Suppressor macrophage treated with lipopolysaccharide for 1 hour (primary cell): ENCODE measurements around the gene SDHB.

Experiments used
- DNase-seq, 3 donors: peaks; one replicate each; pipeline ENCODE4 v3.0.0-alpha.2; 2020 to 2022

Gene SDHB

GRCh38 chr1:17053685-17054410 lies at the start of gene SDHB:
Gene SDHB, minus strand, starts transcription at chr1:17054032. Its CDS starts 13 bp downstream, at chr1:17054019.
- DNase-seq, result peak; percentile 99 to 100 (median 100)

DNA sequence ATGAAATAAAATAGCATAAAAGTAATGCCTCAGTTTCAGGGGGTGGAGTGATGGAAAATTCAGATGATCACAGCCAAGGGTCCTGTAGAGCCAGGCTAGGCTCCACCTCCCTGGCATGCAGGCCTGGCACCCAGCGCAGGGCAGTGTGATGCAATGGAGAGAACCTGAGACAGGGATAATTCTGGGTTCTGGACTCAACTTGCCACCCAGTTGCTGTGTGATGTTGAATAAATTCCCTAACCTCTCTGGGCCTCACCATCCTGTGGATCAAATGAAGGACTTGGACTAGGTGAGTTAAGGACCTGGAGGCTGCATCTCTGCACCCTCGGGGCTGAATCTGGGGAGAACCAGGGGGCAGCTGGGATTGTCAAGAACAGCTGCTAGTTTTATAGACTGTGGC lies 48.4 kb upstream of the SDHB start:
- no peak for DNase-seq

DNA sequence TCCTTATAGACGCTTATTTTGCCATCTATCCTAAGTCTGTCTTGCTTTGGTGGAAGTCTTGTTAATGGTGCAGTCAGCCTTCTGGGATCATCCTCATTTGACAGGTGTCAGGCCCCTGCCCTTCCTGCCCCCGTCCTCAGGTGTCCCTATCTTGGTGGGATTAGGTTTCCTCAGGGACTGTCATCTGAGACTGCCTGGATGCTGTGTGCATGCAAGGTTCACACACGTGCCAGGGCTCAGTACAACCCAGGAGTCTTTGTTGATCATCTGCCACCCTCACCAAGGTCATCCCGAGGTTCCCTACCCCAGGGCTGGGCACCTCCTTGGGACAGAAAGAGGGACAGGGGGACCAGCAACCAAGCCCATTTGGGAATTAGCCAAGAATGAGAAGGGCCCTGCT lies 47.4 kb upstream of the SDHB start:
- no peak for DNase-seq

- no peak for DNase-seq
These were observed 45.9 kb upstream of the SDHB start for GRCh38 chr1:17099616-17100340.

GRCh38 chr1:17098446-17099317 lies 44.9 kb upstream of the SDHB start:
- DNase-seq, result peak; percentile 59 to 66 (median 65)

GRCh38 chr1:17097787-17098186 lies 44.0 kb upstream of the SDHB start:
- DNase-seq, result no peak

DNA sequence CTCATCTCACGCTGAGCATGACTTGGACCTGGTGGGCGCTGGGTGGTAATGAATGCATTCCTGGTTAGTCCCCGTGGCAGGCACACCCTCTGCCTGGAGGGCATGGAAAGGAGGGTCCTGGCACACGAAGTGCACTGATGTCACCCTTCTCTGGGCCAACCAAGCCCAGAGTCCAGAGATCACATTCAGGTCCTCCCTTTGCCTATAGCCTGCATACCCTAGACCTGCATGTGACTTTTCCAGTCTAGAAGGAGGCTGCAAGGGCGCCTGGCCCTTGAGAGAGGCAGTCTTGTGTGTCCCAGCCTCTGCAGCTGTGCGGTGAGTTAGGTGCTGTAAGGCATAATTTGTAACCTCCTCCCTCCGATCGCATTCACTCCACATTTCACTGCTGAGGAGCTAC lies 43.3 kb upstream of the SDHB start:
- DNase-seq, result no peak

DNA sequence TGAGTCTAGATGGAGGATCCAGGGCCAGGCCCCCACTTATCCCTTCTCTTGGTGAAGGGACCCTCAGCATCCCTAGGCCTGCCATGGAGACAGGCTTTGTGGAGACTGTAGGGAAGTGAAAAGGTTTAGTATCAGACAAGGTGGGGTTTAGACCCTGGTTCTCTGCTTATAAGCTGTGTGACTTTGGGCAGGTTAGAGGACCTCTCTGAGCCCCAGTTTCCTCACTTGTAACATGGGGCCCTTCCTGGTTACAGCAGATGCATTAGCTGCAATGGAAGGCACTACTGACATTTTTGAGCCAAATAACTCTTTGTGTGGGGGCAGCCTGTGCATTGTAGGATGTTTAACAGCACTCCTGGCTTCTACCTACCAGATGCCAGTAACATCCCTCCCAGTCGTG lies 42.8 kb upstream of the SDHB start:
- DNase-seq, result no peak

DNA sequence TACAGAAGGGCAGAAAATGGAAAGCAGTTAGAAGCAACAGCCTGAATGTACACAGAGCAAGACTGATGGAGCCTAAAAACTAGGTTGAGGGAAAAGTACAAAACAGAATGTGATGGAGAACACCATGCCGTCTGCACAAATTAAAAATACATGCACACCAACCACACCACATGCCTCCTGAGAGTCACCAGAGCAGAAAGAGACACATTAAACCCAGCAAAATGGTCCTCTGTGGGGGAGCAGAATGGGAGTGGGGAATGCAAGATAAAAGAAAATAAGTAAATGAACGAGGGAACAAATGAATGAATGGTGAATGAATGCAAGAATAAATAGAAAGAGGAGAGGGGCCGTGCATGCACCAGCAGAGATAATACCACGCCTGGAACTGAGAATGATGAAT lies 41.3 kb upstream of the SDHB start:
- DNase-seq, result no peak

DNA sequence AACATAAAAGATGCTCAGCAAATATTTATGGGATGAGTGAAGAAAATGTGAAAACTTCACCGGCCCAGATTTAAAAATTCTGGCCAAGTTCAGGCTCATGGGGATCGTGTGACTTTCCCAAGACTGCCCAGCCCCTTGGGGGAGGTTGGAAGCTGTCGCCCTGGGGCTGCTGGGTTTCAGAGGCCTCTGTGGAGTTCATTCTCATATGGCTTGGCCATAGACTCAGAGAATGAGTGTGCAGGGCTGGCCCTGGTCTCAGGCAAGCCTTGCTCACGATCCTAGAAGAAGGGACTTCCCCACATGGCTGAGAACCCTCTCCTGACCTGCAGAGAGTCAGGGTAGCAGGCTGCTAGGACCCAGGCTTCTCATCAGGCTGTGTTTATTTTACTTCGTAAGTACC lies 40.8 kb upstream of the SDHB start:
- DNase-seq, result no peak

- no peak for DNase-seq
These were observed 40.1 kb upstream of the SDHB start for GRCh38 chr1:17093822-17094393.

- DNase-seq, result no peak
These were observed 37.4 kb upstream of the SDHB start for GRCh38 chr1:17091252-17091651.

GRCh38 chr1:17089506-17089905 lies 35.7 kb upstream of the SDHB start:
- no peak for DNase-seq

- peak; percentile 35 to 56 (median 38) for DNase-seq
These were observed 32.9 kb upstream of the SDHB start for GRCh38 chr1:17086751-17087150.

- no peak for DNase-seq
These were observed 31.0 kb upstream of the SDHB start for GRCh38 chr1:17084787-17085186.

DNA sequence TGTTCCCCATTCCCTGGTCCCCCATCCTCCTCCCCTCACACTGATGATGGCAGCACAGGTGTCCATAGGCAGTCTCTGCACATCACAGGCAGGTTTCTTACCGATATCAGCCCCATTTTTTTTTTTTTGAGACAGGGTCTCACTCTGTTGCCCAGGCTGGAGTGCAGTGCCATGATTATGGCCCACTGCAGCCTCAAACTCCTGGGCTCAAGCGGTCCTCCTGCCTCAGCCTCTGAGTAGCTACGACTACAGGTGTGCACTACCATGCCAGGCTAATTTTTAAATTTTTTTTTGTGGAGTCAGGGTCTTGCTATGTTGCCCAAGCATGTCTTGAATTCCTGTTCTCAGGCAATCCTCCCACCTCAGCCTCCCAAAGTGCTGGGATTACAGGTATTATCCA lies 28.9 kb upstream of the SDHB start:
- no peak for DNase-seq

- no peak for DNase-seq
These were observed 27.6 kb upstream of the SDHB start for GRCh38 chr1:17081439-17081838.

- DNase-seq, result no peak
These were observed 27.0 kb upstream of the SDHB start for GRCh38 chr1:17080880-17081279.

- DNase-seq, result no peak
These were observed 26.4 kb upstream of the SDHB start for GRCh38 chr1:17080085-17080759.

DNA sequence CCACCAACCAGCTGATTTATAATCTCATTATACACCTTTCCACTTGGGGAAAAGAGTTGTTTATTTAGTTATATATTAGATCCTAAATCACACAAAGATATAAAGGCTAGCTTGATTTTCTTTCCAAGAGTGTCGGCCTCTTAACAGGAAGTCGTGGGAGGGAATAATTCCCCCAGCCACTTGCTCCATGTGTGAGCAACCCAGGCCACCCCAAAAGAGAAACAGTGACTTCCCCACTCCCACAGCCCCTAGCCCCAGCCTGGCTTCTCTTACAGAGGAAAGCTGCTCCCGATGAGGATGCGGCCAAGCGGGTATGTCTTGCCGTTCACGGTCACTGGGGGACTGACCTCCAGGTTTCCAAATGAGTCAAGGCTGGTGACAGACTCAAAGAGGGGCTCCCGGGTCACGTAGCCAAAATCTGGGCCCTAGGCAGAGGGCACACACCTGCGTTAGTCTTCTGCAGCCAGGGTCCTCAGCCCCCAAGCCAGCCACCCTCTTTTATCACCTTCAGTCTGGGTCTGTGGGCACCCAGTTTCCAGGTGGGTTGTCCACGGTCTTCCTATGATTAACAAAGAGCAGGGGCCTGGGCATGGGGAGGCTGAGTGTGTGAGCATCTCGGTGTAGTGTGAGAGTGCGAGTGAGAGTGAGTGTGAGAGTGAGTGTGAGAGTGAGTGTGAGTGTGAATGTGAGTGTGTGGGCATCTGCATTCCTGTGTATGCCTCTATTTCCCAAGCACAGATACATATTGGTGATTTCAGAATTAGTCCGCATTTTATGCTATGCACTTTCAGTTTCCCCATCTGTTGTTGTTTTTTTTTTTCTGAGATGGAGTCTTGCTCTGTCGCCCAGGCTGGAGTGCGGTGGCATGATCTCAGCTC lies 25.4 kb upstream of the SDHB start:
- DNase-seq, result peak; percentile 83 to 87 (median 84)

- DNase-seq, result peak; percentile 71 to 78 (median 78)
These were observed 21.8 kb upstream of the SDHB start for GRCh38 chr1:17075470-17076255.
